K562 (cell line): ENCODE data around the gene EFHD2. TPM values are rescaled to one million over a fixed set of nuclear protein-coding genes. Genes with fewer than 3 reads are reported as not detected.

Experiments used
- ADNP ChIP-seq: fragments of 200-800 bp; sonication (Bioruptor generic); IDR thresholded peaks from 2 replicates; pipeline ENCODE4 v1.6.1; 2016; ENCODE audit warnings: missing genetic modification characterization, missing compliant biosample characterization
- CBFA2T2 ChIP-seq: fragments of 450-650 bp; conservative IDR thresholded peaks from 2 replicates; pipeline ENCODE4 v1.6.1; 2017; ENCODE audit warnings: mild to moderate bottlenecking
- KLF6 ChIP-seq: fragments of 250-450 bp; sonication (Bioruptor Pico); IDR thresholded peaks from 2 replicates; pipeline ENCODE4 v1.4.0; 2020; ENCODE audit warnings: mild to moderate bottlenecking, moderate library complexity, borderline replicate concordance
- MTA2 ChIP-seq: fragments of 450-650 bp; IDR thresholded peaks from 2 replicates; pipeline ENCODE4 v1.6.1; 2016; ENCODE audit warnings: low read depth
- NR2F6 ChIP-seq: fragments of 450-650 bp; formaldehyde crosslinking; IDR thresholded peaks from 2 replicates; pipeline ENCODE4 v1.4.0; 2020; ENCODE audit warnings: mild to moderate bottlenecking
- NR4A1 ChIP-seq, 2 experiments: fragments of 250-450 bp in 1 of 2; fragments of 450-650 bp in 1 of 2; sonication (Bioruptor Pico) in 1 of 2; IDR thresholded peaks; 2 replicates each; pipeline versions ENCODE4 v1.4.0 to v1.6.1; 2016 to 2020; ENCODE audit warnings: mild to moderate bottlenecking in 2 of 2, missing compliant biosample characterization in 1 of 2, missing genetic modification characterization in 1 of 2, moderate library complexity in 1 of 2
- SAFB2 ChIP-seq: fragments of 200-400 bp; formaldehyde crosslinking; IDR thresholded peaks from 2 replicates; pipeline ENCODE4 v1.6.1; 2018; ENCODE audit warnings: borderline replicate concordance, low read length, low read depth, moderate library complexity; ENCODE audit not compliant: severe bottlenecking
- SIRT6 ChIP-seq: IDR thresholded peaks from one replicate; pipeline ENCODE4 v1.6.1; 2012; ENCODE audit warnings: low read depth, mild to moderate bottlenecking, control low read depth, inconsistent platforms, low read length, moderate library complexity
- TAL1 ChIP-seq: fragments of 450-650 bp; IDR thresholded peaks from 2 replicates; pipeline ENCODE4 v1.6.1; 2016; ENCODE audit warnings: mild to moderate bottlenecking
- ZNF57 ChIP-seq: fragments of 450-650 bp; formaldehyde crosslinking; IDR thresholded peaks from 2 replicates; pipeline ENCODE4 v1.4.0; 2020; ENCODE audit warnings: mild to moderate bottlenecking, moderate library complexity
- polyA plus RNA-seq, 8 experiments: library from polyadenylated mRNA; depleted of rRNA in 4 of 8; stranded (reverse) in 5 of 8; unstranded in 3 of 8; fragments of >200 nt; fragmentation: Nextera tagmentation in 2 of 8; fragmentation: Illumina TruSeq in 1 of 8; extraction: Ambion mirVana in 2 of 8; extraction: Trizol in 1 of 8; gene quantifications; 2 replicates each; pipeline versions ENCODE4 v1.2.1 to v1.2.3, GENCODE V29; 2011 to 2014; ENCODE audit warnings: inconsistent platforms in 1 of 8, missing spikeins in 1 of 8
- total RNA-seq, 7 experiments: library from RNA; depleted of rRNA in 6 of 7; stranded (reverse); fragments of >200 nt in 6 of 7; fragmentation: Illumina TruSeq in 2 of 7; extraction: Trizol in 2 of 7; gene quantifications; 2 replicates each; pipeline versions ENCODE4 v1.2.1 to v1.2.3, GENCODE V29; 2011 to 2021; ENCODE audit warnings: low replicate concordance in 1 of 7
- TF ChIP-seq, protein P1 (sequence below): fragments of 450-650 bp; IDR thresholded peaks from 2 replicates; pipeline ENCODE4 v1.6.1; 2016; ENCODE audit warnings: borderline replicate concordance
- TF ChIP-seq, protein P2 (sequence below): IDR thresholded peaks from 3 replicates; pipeline ENCODE4 v1.6.1; 2011; ENCODE audit warnings: borderline replicate concordance, mild to moderate bottlenecking; ENCODE audit not compliant: insufficient read length, insufficient read depth
- TF ChIP-seq, protein P3 (sequence below): fragments of 450-650 bp; IDR thresholded peaks from 2 replicates; pipeline ENCODE4 v1.6.1; 2016; ENCODE audit warnings: low read depth
- TF ChIP-seq, protein P4 (sequence below): fragments of 200-800 bp; sonication (Bioruptor generic); IDR thresholded peaks from 2 replicates; pipeline ENCODE4 v1.6.1; 2017; ENCODE audit warnings: missing genetic modification characterization, missing compliant biosample characterization

EFHD2 gene
- total and polyA plus RNA-seq, 9 of the 15 experiments (the other 6 are each of a cell fraction or from before 2014, with no cell fraction given), result 1.7 to 73.5 (median 25.2) TPM

DNA sequence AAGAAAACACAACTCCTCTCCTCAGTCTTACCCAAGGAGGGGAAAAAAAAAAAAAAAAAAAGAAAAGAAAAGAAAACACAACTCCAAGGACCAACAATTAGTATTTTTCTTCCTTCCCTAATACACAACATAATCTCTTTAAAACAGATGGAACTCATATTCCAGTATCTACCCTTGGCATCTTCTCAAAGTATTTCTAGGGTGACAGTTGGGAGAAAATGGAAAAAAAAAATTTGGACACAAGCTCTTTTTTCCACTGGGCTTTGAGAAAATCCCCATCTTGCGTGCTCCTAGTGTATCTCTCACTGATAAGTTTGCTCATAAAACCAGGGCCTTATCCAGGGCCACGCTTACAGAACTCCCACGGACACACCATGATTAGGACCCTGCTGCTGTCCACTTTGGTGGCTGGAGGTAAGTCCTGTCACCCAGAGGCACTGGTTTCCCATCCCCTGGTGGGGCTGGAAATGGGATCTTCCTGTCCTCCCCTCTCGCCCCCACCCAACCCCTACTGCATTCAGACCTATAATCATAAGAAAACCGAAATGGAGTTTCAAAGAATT lies 66.1 kb downstream of the EFHD2 start, which contains the start of gene CELA2B (continued):
- TF ChIP-seq, protein P1, sequence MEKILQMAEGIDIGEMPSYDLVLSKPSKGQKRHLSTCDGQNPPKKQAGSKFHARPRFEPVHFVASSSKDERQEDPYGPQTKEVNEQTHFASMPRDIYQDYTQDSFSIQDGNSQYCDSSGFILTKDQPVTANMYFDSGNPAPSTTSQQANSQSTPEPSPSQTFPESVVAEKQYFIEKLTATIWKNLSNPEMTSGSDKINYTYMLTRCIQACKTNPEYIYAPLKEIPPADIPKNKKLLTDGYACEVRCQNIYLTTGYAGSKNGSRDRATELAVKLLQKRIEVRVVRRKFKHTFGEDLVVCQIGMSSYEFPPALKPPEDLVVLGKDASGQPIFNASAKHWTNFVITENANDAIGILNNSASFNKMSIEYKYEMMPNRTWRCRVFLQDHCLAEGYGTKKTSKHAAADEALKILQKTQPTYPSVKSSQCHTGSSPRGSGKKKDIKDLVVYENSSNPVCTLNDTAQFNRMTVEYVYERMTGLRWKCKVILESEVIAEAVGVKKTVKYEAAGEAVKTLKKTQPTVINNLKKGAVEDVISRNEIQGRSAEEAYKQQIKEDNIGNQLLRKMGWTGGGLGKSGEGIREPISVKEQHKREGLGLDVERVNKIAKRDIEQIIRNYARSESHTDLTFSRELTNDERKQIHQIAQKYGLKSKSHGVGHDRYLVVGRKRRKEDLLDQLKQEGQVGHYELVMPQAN, result no peak
- TF ChIP-seq MTA2, result peak; percentile 60
- TF ChIP-seq NR2F6 (CRISPR knock-in tag), result no peak
- TF ChIP-seq, protein P2, sequence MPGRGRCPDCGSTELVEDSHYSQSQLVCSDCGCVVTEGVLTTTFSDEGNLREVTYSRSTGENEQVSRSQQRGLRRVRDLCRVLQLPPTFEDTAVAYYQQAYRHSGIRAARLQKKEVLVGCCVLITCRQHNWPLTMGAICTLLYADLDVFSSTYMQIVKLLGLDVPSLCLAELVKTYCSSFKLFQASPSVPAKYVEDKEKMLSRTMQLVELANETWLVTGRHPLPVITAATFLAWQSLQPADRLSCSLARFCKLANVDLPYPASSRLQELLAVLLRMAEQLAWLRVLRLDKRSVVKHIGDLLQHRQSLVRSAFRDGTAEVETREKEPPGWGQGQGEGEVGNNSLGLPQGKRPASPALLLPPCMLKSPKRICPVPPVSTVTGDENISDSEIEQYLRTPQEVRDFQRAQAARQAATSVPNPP, result no peak
- TF ChIP-seq TAL1, result peak; percentile 59
- TF ChIP-seq CBFA2T2, result peak; percentile 25; the same call in 1 of the 2 replicates
- TF ChIP-seq, protein P3, sequence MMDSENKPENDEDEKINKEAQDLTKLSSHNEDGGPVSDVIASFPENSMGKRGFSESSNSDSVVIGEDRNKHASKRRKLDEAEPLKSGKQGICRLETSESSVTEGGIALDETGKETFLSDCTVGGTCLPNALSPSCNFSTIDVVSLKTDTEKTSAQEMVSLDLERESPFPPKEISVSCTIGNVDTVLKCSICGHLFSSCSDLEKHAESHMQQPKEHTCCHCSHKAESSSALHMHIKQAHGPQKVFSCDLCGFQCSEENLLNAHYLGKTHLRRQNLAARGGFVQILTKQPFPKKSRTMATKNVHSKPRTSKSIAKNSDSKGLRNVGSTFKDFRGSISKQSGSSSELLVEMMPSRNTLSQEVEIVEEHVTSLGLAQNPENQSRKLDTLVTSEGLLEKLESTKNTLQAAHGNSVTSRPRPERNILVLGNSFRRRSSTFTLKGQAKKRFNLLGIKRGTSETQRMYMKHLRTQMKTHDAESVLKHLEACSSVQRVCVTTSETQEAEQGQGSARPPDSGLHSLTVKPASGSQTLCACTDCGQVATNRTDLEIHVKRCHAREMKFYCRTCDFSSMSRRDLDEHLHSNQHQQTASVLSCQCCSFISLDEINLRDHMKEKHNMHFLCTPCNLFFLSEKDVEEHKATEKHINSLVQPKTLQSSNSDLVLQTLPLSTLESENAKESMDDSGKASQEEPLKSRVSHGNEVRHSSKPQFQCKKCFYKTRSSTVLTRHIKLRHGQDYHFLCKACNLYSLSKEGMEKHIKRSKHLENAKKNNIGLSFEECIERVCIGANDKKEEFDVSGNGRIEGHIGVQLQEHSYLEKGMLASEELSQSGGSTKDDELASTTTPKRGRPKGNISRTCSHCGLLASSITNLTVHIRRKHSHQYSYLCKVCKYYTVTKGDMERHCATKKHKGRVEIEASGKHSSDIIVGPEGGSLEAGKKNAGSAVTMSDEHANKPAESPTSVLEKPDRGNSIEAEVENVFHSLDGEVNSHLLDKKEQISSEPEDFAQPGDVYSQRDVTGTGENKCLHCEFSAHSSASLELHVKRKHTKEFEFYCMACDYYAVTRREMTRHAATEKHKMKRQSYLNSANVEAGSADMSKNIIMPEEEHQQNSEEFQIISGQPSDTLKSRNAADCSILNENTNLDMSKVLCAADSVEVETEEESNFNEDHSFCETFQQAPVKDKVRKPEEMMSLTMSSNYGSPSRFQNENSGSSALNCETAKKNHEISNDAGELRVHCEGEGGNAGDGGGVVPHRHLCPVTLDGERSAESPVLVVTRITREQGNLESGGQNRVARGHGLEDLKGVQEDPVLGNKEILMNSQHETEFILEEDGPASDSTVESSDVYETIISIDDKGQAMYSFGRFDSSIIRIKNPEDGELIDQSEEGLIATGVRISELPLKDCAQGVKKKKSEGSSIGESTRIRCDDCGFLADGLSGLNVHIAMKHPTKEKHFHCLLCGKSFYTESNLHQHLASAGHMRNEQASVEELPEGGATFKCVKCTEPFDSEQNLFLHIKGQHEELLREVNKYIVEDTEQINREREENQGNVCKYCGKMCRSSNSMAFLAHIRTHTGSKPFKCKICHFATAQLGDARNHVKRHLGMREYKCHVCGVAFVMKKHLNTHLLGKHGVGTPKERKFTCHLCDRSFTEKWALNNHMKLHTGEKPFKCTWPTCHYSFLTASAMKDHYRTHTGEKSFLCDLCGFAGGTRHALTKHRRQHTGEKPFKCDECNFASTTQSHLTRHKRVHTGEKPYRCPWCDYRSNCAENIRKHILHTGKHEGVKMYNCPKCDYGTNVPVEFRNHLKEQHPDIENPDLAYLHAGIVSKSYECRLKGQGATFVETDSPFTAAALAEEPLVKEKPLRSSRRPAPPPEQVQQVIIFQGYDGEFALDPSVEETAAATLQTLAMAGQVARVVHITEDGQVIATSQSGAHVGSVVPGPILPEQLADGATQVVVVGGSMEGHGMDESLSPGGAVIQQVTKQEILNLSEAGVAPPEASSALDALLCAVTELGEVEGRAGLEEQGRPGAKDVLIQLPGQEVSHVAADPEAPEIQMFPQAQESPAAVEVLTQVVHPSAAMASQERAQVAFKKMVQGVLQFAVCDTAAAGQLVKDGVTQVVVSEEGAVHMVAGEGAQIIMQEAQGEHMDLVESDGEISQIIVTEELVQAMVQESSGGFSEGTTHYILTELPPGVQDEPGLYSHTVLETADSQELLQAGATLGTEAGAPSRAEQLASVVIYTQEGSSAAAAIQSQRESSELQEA, result no peak
- no peak for TF ChIP-seq SAFB2
- TF ChIP-seq ZNF57, result no peak
- no peak for TF ChIP-seq SIRT6
- TF ChIP-seq, protein P4, sequence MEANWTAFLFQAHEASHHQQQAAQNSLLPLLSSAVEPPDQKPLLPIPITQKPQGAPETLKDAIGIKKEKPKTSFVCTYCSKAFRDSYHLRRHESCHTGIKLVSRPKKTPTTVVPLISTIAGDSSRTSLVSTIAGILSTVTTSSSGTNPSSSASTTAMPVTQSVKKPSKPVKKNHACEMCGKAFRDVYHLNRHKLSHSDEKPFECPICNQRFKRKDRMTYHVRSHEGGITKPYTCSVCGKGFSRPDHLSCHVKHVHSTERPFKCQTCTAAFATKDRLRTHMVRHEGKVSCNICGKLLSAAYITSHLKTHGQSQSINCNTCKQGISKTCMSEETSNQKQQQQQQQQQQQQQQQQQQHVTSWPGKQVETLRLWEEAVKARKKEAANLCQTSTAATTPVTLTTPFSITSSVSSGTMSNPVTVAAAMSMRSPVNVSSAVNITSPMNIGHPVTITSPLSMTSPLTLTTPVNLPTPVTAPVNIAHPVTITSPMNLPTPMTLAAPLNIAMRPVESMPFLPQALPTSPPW (CRISPR knock-in tag), result peak; percentile 23; the same call in 1 of the 2 replicates
- no peak for TF ChIP-seq KLF6 (CRISPR knock-in tag)
- TF ChIP-seq ADNP, result peak; percentile 81
- TF ChIP-seq NR4A1 (CRISPR knock-in tag; IDR thresholded peaks at IDR 0.05), result no peak
- TF ChIP-seq NR4A1 (tag; IDR thresholded peaks at IDR 0.05), result no peak
